NCI-H2107 treated with DMSO at 0.1 percent for 48 hours (cell line): ENCODE results near the gene FCHSD2.
"Not testable (repeated sequence)": the region's sequence is repeated elsewhere in the genome, so short reads cannot be mapped to it uniquely, and the experiment has no call there.

Source experiments
- DNase-seq: peaks from one replicate; lab custom pipeline; 2025; ENCODE audit not compliant: unreplicated experiment; lab: John Stamatoyannopoulos, UW

The FCHSD2 gene

GRCh38 chr11:73072935-73073481 lies 69.1 kb downstream of the FCHSD2 start:
- DNase-seq = peak; percentile 23

DNA sequence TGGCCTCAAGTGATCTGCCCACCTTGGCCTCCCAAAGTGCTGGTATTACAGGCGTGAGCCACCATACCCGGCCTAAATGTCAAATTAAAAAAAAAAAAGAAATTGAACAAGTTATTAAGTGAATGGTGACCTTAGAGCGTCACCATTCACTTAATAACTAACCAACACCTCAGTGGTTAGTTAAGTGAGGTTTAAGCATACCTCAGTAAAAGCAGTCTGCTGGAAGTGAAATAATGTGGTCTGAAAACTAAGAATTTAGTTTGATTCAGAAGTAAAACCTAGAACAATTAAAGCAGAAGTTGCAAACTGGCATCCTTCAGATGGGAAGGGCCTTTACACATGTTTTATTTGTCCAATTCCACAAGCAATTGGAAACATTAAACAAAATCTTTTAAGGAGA lies 71.5 kb downstream of the FCHSD2 start:
- no peak for DNase-seq

GRCh38 chr11:73061857-73062424 lies 80.2 kb downstream of the FCHSD2 start:
- not testable (repeated sequence) for DNase-seq

GRCh38 chr11:73061434-73061833 lies 80.7 kb downstream of the FCHSD2 start:
- DNase-seq = not testable (repeated sequence)

DNA sequence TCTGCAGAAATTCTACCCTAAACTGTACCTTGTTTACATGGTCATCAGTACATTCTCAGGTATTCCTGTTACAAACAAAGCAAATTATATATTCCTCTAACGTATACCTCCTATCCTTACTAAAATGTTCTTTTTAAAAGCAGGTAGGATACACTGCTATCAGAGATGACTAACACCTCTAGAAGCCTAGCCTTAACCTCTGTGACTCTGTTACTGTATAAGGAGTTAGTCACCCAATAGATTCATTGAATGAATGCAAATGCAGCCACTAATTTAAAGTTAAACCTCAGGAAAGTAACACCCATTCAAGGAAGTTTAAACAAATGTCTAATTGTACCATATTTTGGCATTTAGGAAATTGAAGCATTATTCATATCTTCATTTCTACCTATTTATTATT lies 82.2 kb downstream of the FCHSD2 start:
- no peak for DNase-seq

- no peak for DNase-seq
These were observed 83.0 kb downstream of the FCHSD2 start for GRCh38 chr11:73058989-73059674.

GRCh38 chr11:73055655-73056354 lies 86.3 kb downstream of the FCHSD2 start:
- no peak for DNase-seq

DNA sequence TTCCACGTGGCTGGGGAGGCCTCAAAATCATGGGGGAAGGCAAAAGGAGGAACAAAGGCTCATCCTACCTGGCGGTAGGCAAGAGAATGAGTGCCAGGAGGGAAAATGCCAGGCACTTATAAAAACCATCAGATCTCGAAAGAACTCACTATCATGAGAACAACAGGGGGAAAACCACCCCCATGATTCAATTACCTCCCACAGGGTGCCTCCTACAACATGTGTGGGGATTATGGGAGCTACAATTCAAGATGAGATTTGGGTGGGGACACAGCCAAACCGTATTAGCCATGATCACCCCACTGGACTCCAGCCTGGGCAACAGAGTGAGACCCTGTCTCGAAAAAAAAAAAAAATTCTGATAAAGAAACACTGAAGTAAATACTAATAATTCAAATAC lies 87.1 kb downstream of the FCHSD2 start:
- no peak for DNase-seq

GRCh38 chr11:73053964-73054363 lies 88.2 kb downstream of the FCHSD2 start:
- no peak for DNase-seq

DNA sequence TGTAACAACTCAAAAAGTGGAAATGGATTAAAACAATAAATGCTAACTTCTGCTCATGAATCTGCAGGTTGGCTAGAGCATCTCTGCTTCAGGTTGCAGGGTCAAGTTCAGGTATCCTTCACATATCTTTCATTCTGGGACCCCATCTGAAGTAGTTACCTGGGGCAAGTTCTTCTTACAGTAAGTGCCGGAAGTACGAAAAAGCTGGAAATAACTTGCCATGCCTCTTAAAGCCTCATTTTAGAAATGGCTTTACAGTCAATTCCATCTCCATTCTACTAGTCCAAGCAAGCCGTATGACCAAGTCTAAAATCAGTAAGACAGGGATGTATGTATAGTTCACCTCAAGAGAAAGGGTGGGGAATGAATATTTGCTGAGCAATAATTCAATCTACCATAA lies 93.7 kb downstream of the FCHSD2 start:
- no peak for DNase-seq

- no peak for DNase-seq
These were observed 94.2 kb downstream of the FCHSD2 start for GRCh38 chr11:73047773-73048371.

- DNase-seq = no peak
These were observed 102.1 kb downstream of the FCHSD2 start for GRCh38 chr11:73040046-73040445.

GRCh38 chr11:73034777-73035176 lies 107.3 kb downstream of the FCHSD2 start:
- no peak for DNase-seq

- DNase-seq = no peak
These were observed 107.8 kb downstream of the FCHSD2 start for GRCh38 chr11:73034331-73034730.

DNA sequence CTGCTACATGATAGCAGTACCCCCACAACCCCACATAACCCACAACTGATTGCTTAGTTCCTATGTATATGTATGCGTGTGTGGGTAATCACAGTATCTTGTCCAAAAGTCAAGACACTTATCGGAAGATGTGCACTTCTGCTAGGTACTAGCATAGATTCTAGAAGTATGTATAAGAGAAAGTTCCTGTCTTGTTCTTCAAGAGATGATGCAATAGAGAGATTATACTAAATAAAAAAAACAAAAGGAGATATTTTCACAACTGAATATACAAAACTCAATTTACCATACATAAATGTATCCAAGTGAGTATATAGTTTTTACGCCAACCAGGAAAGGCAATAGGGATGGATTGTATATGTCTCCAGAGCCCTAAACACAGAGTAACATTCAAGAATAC lies 112.0 kb downstream of the FCHSD2 start:
- no peak for DNase-seq

DNA sequence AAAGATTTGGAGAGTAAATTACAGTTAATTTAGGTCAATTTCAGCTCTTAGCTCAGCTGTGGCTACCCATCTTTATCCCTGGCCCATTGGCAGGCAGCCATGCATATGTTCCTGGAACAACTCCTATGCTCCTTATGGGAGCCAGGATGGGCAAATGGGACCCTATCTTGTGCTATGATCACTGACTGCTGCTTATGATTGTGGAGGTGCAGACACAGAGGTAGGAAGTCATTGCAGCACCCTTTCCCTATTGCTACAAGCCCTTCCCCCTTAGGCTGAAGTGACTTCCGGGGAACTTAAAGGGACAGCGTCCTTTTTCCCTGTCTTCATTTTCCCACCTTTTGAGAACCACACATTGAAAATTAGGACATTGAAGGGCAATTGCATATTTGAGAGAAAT lies 112.7 kb downstream of the FCHSD2 start:
- no peak for DNase-seq

- DNase-seq = no peak
These were observed 113.5 kb downstream of the FCHSD2 start for GRCh38 chr11:73028611-73029010.

GRCh38 chr11:73027840-73028239 lies 114.3 kb downstream of the FCHSD2 start:
- DNase-seq = not testable (repeated sequence)

DNA sequence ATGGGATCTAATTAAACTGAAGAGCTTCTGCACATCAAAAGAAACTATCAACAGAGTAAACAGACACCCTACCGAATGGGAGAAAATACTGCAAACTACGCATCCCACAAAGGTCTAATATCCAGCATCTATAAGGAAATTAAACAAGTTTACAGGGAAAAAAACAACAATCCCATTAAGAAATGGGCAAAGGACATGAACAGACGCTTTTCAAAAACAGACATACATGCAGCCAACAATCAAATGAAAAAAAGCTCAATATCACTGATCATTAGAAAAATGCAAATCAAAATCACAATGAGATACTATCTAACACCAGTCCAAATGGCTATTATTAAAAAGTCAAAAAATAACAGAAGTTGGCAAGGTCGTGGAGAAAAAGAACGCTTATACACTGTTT lies 117.5 kb downstream of the FCHSD2 start:
- no peak for DNase-seq

DNA sequence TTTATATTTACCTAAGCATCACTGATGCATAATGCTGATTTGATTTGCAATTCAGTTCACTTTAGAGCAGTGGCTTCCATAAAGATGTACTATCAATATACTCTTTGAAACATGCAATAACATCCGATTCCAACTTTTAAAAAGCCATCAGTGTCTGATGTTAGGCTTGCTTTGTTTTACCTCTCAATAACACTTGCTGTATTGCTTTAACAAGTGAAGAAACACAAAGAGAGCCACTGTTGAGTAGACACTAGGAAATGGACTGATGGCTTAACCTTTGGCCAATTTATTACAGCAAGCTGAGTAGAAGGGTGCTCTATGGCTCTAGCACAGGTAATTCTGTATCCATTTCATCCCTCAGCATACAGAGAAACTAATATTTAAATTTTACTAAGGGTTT lies 122.1 kb downstream of the FCHSD2 start:
- no peak for DNase-seq

GRCh38 chr11:73019449-73019848 lies 122.7 kb downstream of the FCHSD2 start:
- no peak for DNase-seq

GRCh38 chr11:73018856-73019255 lies 123.3 kb downstream of the FCHSD2 start:
- no peak for DNase-seq
